ENCODE results near the gene NEMP1.

- TF ChIP-seq CTCF (conservative IDR thresholded peaks at IDR 0.05 in 1 of 2, IDR thresholded peaks at IDR 0.05 in 1 of 2; ENCODE audit: extremely low read depth in 1 of 2, insufficient read depth in 1 of 2, low read depth in 1 of 2, low read length in 2 of 2) (no peak), EZH2 (IDR thresholded peaks at IDR 0.05; ENCODE audit: borderline replicate concordance, low read length) (no peak)
These were observed 25.8 kb upstream of the NEMP1 start for GRCh38 chr12:57104292-57104910.

Measured in mammary epithelial cell (primary cell).